Measurements from ENCODE around the gene NTRK3. TPM values are rescaled to one million over a fixed set of nuclear protein-coding genes. Genes with fewer than 3 reads are reported as not detected.

The NTRK3 gene
- total RNA-seq, 1 experiment from 2014 or later: not detected

- POLR2A ChIA-PET: no interaction called here
- Mint-ChIP-seq H3K4me3 (ENCODE audit: unreplicated experiment) (no peak overlapping the region), H3K4me1 (ENCODE audit: insufficient read depth, unreplicated experiment) (no peaks in the 10 kb centered on the region), H3K9me3 (ENCODE audit: unreplicated experiment) (no peaks in the 10 kb centered on the region), H3K36me3 (ENCODE audit: insufficient read depth, unreplicated experiment) (no peaks in the 10 kb centered on the region), H3K27ac (ENCODE audit: low read depth, unreplicated experiment) (no peak overlapping the region), H3K27me3 (ENCODE audit: insufficient read depth, unreplicated experiment) (peaks cover 52% of the 10 kb centered on the region)
- no peak for DNase-seq (ENCODE audit: unreplicated experiment)
- BruUV-seq (replicated peaks): no TSS peak
- TF ChIP-seq CTCF (IDR thresholded peaks at IDR 0.05; ENCODE audit: unreplicated experiment): no peak
- CTCF ChIA-PET: no interaction called here
- intact Hi-C loops (cut with micrococcal nuclease): no loop called here
Observed at GRCh38 chr15:88255087-88255483, 1.5 kb downstream of the NTRK3 start.

GRCh38 chr15:88252441-88252840 is 4.1 kb downstream of the NTRK3 start:
- TF ChIP-seq CTCF (IDR thresholded peaks at IDR 0.05; ENCODE audit: unreplicated experiment): no peak
- no peaks in the 10 kb centered on the region for H3K36me3 Mint-ChIP-seq (ENCODE audit: insufficient read depth, unreplicated experiment)
- H3K27ac Mint-ChIP-seq (ENCODE audit: low read depth, unreplicated experiment): no peak overlapping the region
- H3K27me3 Mint-ChIP-seq (ENCODE audit: insufficient read depth, unreplicated experiment): peaks cover 40% of the 10 kb centered on the region
- intact Hi-C loops (cut with micrococcal nuclease): no loop called here
- no peaks in the 10 kb centered on the region for H3K9me3 Mint-ChIP-seq (ENCODE audit: unreplicated experiment)
- POLR2A ChIA-PET: no interaction called here
- CTCF ChIA-PET: interaction anchor here (0.6 to 1.2 kb wide), 3 partner anchors 22 to 1337 kb away, joined by 3 read pairs; no protein-coding TSS in a partner anchor
- H3K4me3 Mint-ChIP-seq (ENCODE audit: unreplicated experiment): no peak overlapping the region
- no peaks in the 10 kb centered on the region for H3K4me1 Mint-ChIP-seq (ENCODE audit: insufficient read depth, unreplicated experiment)
- BruUV-seq (replicated peaks): no TSS peak
- no peak for DNase-seq (ENCODE audit: unreplicated experiment)

GRCh38 chr15:88250826-88251225 is 5.7 kb downstream of the NTRK3 start:
- no peaks in the 10 kb centered on the region for H3K36me3 Mint-ChIP-seq (ENCODE audit: insufficient read depth, unreplicated experiment)
- CTCF ChIA-PET: interaction anchor here (0.8 to 1.6 kb wide), 3 partner anchors 8 to 1335 kb away, joined by 4 to 7 read pairs (median 4); no protein-coding TSS in a partner anchor
- peaks cover 5% of the 10 kb centered on the region for H3K4me1 Mint-ChIP-seq (ENCODE audit: insufficient read depth, unreplicated experiment)
- H3K27me3 Mint-ChIP-seq (ENCODE audit: insufficient read depth, unreplicated experiment): peaks cover 23% of the 10 kb centered on the region
- TF ChIP-seq CTCF (IDR thresholded peaks at IDR 0.05; ENCODE audit: unreplicated experiment): no peak
- POLR2A ChIA-PET: no interaction called here
- no peak for DNase-seq (ENCODE audit: unreplicated experiment)
- no peaks in the 10 kb centered on the region for H3K9me3 Mint-ChIP-seq (ENCODE audit: unreplicated experiment)
- intact Hi-C loops (cut with micrococcal nuclease): no loop called here
- no TSS peak for BruUV-seq (replicated peaks)
- H3K27ac Mint-ChIP-seq (ENCODE audit: low read depth, unreplicated experiment): no peak overlapping the region
- H3K4me3 Mint-ChIP-seq (ENCODE audit: unreplicated experiment): no peak overlapping the region

GRCh38 chr15:88249220-88249619 is 7.3 kb downstream of the NTRK3 start:
- peaks cover 5% of the 10 kb centered on the region for H3K4me1 Mint-ChIP-seq (ENCODE audit: insufficient read depth, unreplicated experiment)
- H3K27me3 Mint-ChIP-seq (ENCODE audit: insufficient read depth, unreplicated experiment): peaks cover 7% of the 10 kb centered on the region
- CTCF ChIA-PET: interaction anchor here (0.5 to 2.8 kb wide), 12 partner anchors 11 to 1670 kb away, joined by 3 to 24 read pairs (median 4); no protein-coding TSS in a partner anchor
- no peaks in the 10 kb centered on the region for H3K36me3 Mint-ChIP-seq (ENCODE audit: insufficient read depth, unreplicated experiment)
- DNase-seq (ENCODE audit: unreplicated experiment): no peak
- H3K4me3 Mint-ChIP-seq (ENCODE audit: unreplicated experiment): no peak overlapping the region
- POLR2A ChIA-PET: interaction anchor here (0.6 kb wide), 1 partner anchor 1377 kb away, joined by 4 read pairs; no protein-coding TSS in a partner anchor
- intact Hi-C loops (cut with micrococcal nuclease): loop anchor here (10.0 kb wide), 2 partner anchors 584 to 644 kb away; no protein-coding TSS in a partner anchor
- no peaks in the 10 kb centered on the region for H3K9me3 Mint-ChIP-seq (ENCODE audit: unreplicated experiment)
- no peak for TF ChIP-seq CTCF (IDR thresholded peaks at IDR 0.05; ENCODE audit: unreplicated experiment)
- H3K27ac Mint-ChIP-seq (ENCODE audit: low read depth, unreplicated experiment): no peak overlapping the region
- no TSS peak for BruUV-seq (replicated peaks)

Data from MCF 10A (cell line).